Activated gamma-delta T cell treated with Interleukin-2 at 50 U/mL for 16 hours (primary cell): ENCODE data around the gene MTX3.

ENCODE experiments used
- DNase-seq: peaks from one replicate; pipeline ENCODE4 v3.0.0-alpha.2; 2020

The MTX3 gene

GRCh38 chr5:79990598-79991507, at the start of gene MTX3:
MTX3 (minus strand) TSS chr5:79991262; CDS start chr5:79991238, 24 bp downstream.
- DNase-seq, result peak; percentile 84

DNA sequence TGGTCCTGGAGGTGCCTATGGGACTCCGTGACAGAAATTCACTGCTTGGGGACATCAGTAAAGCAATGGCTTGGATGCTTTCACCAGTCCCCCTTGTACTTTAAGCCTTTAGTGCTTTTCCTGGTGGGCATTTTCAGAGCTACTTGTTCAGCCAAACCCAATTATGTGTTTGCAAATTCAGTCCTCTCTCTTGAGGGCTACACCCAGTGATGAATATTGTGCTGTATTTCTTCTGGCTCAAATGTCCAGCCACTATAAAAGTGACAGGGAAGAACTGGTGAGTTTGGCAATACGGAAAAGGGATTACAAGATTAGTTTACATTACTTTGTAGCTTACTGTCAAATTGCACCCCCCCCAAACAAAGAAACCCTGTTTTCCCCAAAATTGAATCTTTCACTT, 48.6 kb upstream of the MTX3 start:
- DNase-seq, result no peak

DNA sequence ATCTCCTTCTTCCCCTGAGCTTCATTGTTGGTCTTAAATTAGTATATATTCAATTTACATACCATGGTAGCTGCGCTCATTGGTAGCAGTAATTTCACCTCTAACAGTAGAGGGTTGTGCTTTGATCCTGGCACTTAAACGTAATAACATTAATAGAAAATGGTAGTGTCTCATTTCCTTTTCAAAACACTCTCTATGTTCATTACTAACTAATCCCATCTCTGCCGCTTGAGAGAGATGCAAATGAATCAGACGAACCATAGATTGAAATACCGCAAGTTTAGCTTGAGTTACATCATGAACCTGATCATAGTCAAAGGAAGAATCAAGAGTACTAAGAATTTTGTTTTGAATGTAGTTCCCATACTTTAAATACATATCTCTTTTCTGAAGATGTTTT, 46.3 kb upstream of the MTX3 start:
- DNase-seq, result no peak

GRCh38 chr5:80036615-80037014, 45.6 kb upstream of the MTX3 start:
- no peak for DNase-seq

DNA sequence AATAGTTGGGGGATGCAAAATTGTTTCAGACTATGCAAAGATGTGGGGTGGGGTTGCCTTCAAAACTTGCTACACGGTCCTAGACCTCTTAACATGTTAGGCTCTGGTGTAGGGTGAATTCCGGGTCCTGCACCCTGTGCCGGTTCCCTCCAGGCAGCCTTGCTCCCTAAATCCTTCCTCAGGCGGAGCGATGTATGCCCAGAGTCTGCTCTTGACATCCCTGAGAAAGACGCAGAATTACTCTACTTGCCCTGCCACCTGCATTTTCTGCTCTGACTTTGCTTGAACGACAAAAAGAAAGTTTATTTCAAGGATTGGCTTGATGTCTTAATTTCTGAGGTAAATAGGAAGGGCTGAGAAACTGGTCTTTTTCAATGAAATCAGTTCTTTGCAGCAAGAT, 44.8 kb upstream of the MTX3 start:
- DNase-seq, result no peak

DNA sequence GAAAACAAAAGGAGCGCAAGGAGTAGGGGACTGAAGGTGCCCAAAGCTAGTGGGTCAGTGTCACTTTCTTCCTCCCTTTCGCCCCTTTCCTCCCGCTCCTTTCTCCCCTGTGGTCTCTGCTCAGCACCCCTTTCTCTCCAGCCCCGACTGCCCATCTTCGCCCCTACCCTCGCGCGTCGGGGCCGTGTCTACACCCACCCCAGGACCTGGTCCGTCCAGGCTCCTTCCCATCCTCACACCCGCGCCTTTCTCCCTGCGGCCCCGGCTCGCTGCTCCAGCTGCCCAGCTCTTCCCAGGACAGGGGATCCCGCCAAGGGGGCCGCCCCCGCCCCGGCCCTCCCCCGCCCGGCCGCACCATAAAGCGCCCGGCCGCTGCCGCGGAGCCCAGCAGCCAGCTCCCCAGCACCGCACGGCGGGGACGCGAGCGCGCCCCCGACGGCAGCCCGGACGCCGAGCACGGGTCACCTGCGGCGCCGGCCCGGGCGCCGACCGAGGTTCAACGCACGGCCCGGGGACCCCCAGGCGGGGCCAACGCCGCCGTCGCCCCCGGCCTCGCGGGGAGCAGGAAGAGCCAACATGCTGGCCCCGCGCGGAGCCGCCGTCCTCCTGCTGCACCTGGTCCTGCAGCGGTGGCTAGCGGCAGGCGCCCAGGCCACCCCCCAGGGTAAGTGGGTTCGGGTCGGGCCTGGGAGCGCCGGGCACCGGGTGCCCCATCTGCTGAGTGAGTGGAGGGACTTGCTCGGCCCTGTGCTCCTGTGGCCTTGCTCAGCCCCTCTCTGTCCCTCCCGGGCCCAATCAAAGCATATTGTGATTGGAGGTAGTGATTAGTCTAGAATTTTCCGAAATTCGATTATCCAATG, 44.1 kb upstream of the MTX3 start, which contains the start of gene THBS4:
THBS4 (plus strand) TSS at position 387 of the 860 bp plus-strand sequence; CDS start at position 577, 190 bp downstream.
- DNase-seq, result no peak

GRCh38 chr5:80034559-80034958, 43.5 kb upstream of the MTX3 start:
- DNase-seq, result no peak

- DNase-seq, result no peak
Measured at GRCh38 chr5:80033513-80033912, 42.5 kb upstream of the MTX3 start.

DNA sequence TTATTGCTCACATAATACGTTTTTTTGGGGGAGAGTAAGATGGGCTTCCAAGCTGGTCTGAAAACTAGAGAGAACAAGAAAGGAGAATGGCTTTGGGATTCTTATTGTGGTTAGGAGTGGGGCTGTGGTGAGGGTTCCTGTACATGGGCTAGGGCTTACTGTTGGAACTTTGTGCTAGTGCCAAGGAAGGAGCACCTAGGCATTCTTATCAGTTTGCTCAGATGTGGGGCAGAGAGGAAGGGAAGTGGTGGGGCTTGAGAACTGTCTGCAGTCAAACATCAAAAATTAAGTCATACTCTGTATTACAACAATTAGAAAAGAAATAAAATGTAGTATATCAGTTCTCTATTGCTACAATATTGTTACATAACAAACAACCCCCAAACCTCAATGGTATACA, 40.0 kb upstream of the MTX3 start:
- no peak for DNase-seq

- DNase-seq, result no peak
Measured at GRCh38 chr5:80026841-80027240, 35.8 kb upstream of the MTX3 start.

DNA sequence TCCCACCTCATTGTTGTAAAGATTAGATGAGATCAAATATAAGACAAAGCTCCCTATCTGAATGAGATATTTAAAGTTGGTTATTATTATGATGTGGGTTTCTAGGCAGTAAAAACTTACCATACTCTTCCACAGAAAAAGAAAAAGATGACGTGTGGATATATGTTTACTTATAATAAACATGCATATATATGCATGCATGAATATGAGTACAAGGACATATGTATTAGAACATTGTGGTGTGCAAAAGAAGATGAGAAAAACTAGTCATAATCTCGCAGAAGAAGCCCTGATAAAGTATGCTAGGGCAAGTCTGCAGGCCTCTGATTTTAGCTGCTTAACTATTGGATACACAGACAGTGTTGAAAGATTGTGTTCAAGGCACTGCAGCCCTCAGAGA, 34.0 kb upstream of the MTX3 start:
- DNase-seq, result no peak

DNA sequence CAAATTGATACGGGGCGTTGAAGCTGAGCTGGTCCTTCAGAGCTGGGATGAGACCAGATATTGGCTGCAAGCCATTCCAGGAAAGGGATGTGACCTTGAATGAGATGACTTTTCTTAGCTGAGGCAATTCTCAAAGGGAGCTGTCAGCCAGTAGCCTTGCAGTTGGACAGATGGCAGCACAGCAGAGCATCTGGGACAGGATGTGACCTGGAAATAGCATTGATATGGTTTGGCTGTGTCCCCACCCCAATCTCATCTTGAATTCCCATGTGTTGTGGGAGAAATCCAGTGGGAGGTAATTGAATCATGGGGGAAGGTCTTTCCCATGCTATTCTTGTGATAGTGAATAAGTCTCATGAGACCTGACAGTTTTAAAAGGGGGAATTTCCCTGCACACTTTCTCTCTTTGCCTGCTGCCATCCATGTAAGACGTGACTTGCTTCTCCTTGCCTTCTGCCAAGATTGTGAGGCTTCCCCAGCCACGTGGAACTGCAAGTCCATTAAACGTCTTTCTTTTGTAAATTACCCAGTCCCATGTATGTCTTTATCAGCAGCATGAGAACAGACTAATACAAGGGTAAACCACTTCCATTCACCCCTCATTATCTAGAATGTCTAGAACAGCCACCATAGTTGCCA, 19.8 kb upstream of the MTX3 start:
- DNase-seq, result no peak

DNA sequence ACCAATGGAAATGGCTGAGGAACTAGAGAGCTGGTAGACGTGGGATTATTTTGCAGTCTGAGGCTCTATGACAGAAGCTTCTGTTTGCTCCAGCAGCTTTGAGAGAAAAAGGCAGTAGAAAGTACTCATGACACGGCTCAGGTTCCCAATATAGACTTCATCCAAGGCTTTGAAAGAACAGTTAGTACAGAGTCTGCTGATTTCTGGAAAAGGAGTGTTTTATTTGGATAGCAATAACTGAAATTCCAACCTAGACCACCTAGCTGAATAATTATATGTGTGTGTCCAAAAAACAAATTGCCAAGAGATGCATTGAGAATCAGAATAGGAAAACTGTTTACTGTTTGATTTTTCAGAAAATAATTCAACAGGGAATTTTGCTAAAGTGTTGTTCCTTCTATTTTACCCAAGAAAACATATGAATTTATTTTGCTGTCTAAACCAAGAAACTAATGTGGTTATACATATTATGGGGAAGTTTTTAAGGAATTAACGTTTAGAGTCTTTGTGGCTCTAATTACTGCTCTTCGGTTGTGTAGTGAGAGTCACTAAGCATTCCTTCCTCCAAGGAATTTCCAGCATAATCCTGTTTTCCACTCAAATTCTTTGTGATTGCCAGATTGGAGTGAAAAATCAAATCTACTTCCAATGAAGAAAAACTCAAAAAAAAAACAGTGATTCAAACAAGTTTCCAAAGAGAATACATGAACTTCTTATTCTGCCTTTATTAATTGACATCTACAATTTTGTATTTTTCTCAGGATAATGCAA, 18.1 kb upstream of the MTX3 start:
- DNase-seq, result no peak

- no peak for DNase-seq
Measured at GRCh38 chr5:80002677-80003076, 11.6 kb upstream of the MTX3 start.

DNA sequence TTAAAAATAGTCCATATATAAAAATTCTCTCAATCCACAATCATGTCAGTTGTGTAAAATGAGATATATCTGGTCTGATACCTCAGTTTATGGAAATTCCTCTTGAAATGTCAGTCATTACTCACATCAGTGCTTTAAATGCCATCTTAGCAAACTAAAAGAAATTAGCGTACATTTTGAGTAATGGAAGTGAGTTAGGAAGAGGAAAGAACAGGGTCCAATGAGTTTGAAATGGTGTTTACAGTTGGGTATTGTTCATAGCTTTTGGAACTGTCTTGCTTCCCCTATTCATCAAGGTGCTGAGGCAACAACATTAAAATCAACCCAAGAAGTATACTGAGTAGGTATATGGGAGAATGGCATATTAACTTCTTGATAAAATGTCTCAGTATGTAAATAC, 8.7 kb upstream of the MTX3 start:
- DNase-seq, result no peak

- no peak for DNase-seq
Measured at GRCh38 chr5:79992891-79993657, 2.0 kb upstream of the MTX3 start.

GRCh38 chr5:79990205-79990597, 861 bp downstream of the MTX3 start:
- DNase-seq, result no peak

DNA sequence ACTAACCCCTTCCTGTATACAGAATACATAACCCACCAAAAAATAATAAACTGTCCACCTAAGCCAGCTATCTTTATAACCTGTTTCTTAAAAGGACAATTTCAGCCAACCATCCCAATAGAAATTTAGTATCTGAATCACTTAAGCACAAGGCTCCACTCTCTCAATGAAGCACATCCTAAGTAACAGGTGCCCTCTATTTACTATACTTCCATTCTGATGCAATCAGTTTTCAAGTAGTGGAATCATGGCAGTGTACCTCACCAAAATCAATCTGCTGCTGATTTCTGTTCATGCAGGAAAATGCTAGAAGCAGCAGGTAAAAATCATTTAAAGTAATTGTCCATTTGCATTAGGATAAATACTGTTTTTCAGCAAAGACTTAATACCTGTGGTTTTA, 4.8 kb downstream of the MTX3 start:
- DNase-seq, result no peak

DNA sequence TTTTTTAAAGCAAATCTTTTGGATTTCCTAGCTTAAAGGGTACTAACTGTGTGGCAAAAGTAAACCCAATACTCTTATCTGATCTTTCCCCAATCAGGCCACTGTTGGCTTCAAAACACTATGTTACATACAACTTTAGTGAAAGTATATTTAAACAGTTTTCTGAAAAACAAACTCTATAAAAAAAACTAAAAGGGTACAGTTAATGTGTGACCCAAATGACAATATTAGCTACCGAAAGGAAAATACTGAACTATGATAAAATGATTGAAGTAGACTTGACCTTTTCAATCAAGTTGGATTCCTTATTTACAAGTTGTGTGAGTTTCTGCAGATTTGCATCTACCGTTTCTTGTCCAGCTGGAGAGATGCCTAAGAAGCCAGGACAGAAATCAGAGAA, 5.8 kb downstream of the MTX3 start:
- no peak for DNase-seq

- no peak for DNase-seq
Measured at GRCh38 chr5:79984363-79984762, 6.7 kb downstream of the MTX3 start.

- DNase-seq, result no peak
Measured at GRCh38 chr5:79983618-79984017, 7.4 kb downstream of the MTX3 start.

DNA sequence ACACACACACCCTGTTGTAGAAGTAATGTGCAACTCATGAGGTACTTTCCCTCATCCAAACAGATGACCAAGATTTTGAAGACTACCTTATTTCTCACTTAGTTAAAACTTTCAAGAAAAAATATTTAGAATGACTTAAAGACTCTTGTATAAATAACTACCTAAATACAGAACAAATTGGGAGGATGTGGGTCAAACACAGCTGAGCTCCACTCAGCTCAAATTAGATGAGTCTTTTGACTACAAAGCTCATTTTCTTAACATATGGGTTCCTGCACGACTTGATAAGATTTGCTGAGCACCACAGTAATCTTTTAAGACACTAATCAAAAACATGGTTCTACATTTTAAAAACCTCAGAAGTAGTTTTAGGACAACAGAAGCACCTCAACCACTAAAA, 8.9 kb downstream of the MTX3 start:
- DNase-seq, result no peak
